ENCODE measurements around the gene RPL27.

RPL27 gene

GRCh38 chr17:43051969-43052368 is 53.8 kb downstream of the RPL27 start:
- in situ Hi-C loops (cut with MboI; ENCODE audit: low sequenced_read_pairs), result loop anchor here (5.0 kb wide), 1 partner anchor 50 kb away; no protein-coding TSS in a partner anchor
